HG03460 (cell line): ENCODE data around the gene ASAP2.
"Not testable (repeated sequence)": the region's sequence is repeated elsewhere in the genome, so short reads cannot be mapped to it uniquely, and the experiment has no call there.

Source experiments
- ATAC-seq: cut with Tn5 transposase; IDR thresholded peaks from one replicate; pipeline ENCODE4 v1.9.1; 2021; ENCODE audit not compliant: unreplicated experiment

ASAP2 gene

DNA sequence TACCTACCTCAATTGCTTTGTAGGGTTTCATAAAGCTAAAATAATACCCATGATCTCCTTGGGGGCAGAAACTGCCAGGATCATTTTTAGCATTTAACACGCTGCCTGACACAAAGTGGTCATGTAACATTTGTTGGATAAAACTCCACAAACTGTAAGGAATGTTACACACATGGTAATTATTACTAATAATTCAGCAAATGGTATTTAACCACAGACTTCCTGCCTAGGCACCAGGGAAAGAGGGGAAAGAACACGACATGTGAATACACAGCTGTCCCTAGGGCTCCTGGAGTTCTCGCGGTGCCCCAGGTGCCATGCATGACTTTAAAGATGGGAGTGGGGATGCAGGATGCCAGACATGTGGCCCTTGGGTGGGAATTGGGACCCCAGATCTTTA is 43.5 kb downstream of the ASAP2 start:
- no peak for ATAC-seq

DNA sequence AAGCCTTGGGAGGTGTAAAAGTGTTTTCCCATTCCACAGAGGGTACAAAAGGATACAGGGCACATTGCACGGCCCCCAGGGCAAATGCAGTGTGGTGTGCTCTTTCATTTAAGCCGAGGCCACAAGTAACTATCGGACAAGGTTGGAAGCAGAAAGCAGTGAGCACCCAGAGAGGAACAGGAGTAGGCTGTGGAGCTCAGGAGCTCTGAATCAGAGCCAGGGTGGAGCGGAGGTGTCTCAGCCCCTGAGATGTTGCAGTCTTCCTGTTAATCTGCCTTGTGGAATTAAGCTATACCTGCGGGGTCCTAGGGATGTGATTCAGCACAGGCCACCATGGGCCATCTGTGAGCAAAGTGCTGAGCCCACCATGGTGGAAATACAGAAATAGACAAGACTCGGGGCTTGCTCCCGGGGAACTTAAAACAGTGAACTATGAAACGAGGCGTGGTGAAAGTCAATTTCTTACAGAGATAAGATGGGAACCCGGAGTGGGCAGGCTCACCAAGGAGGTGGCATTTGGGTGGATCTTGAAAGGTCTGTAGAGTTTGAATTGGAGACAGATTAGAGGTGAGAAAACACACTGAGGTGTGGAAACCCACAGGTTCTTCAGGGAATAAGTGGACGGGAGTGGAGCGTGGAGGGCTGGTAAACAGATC is 44.0 kb downstream of the ASAP2 start:
- ATAC-seq = no peak

DNA sequence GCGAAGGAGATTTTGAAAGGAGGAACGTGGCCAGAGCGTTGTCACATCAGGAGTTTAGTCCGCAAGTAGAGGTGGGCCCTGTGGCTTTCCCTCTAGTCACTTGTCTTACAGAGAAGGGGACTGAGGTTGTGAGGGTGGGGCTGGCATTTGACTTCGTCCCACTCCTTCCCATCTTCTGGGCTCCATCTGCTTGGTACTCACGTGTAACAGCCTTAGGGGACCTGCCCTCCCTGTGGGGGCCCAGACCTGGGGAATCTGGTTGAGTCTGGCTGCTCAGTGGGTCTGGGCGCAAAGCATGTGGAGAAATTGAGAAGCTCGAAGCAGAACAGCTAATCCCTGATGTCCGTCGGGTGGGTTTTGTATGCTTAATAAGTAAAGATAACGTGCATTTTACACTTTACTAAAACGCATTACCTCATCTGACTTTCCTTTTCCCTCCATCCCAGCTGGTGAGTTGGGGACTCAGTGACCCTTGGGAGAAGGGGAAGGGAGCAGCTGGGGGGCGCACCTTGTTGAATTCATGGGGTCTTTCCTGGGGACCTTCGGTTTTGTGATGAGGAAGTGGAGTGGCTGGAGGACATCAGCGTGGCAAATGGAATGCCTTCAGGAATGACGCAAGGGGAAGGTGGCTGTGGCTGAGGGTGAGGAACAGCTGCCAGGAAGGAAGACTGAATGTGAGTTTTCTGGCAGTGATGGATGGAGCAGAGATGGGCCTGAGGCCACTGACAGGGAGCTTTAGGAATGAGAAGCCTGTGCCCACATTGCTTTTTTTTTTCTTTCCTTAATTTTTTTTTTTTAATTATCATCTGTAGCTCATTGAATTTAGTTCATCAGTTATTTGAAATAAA is 44.8 kb downstream of the ASAP2 start:
- ATAC-seq = no peak

GRCh38 chr2:9252002-9252357 is 45.4 kb downstream of the ASAP2 start:
- no peak for ATAC-seq

- no peak for ATAC-seq
These were observed 48.8 kb downstream of the ASAP2 start for GRCh38 chr2:9255416-9255815.

DNA sequence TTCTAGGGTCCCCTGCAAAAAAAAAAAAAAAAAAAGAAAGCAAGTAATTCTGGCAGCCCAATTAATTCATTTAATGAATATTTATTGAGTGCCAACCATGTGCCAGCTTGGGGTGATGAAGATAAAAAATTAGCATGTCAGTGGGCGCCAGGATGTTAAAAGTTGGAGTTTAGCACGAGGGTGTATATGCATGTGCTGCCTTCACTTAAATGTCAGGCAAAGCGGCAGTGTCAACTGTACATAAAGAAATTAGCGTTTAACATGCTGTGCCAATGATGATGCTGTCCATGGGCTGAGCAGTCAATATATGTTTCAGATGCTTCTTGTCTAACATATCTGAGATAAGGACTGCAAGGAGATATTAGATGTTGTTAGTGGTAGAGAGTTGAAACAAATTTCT is 49.5 kb downstream of the ASAP2 start:
- no peak for ATAC-seq

DNA sequence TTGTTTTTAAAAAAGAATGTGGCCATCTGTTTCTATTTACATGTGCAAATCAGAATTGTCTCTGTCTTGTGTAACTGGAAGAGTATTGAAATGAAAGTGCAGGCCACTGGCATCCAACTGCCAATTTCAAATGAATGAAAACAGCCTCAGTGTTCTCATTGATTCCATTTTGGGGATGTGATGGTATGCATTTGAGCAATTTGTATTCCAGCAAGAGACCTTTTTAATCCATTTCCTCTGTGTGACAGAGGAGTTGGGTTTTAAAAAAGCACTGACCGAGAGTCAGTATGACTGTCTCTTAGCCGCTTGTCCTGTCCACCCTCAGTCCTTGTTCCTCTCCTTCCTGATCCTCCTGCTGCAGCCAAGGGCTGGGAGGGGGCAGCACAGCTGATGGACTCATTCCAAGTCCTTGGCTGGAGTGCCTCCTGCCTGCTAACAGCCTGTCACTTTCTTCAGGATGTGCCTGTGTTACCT is 50.0 kb downstream of the ASAP2 start:
- ATAC-seq = no peak

DNA sequence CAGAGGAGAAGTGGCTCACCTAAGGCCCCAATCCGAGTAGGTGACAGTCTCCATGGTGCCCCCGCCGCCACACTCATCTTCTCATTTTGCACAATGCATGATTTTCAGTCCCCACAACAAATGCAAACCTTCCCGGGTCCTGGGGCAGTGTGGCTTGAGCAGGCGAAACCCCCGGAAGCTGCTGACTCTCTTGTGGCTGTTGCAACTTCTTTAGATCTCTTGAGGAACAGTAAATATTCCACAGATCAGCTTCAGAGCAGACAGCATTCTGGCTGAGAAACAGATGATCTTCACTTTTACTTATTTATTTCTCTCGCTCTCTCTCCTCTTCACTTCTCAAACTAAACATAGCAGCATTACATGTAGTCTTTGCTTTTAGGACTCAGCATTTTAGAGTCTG is 51.9 kb downstream of the ASAP2 start:
- no peak for ATAC-seq

DNA sequence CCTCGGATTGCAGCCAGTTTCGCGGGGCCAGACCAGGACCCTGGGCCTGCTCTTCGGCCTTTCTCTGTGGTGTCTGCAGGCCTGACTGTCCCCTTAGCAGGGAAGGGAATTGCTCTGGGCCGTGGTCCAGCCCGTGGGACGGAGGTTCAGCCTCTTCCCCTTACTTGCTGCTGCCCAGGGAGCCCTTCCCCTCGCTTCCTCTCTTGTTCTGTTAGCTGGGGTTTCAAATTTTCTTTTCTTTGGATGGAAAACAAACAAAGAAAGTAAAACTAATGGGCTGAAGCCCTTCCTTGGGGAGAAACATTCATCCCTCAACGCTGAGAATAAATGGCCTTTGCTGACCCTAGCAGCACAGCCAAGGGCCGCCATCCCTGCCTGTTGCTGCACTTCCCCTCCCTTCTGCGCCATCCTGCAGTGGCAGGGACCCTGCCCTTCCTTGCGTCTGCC is 52.4 kb downstream of the ASAP2 start:
- no peak for ATAC-seq

GRCh38 chr2:9260464-9260918 is 53.9 kb downstream of the ASAP2 start:
- no peak for ATAC-seq

DNA sequence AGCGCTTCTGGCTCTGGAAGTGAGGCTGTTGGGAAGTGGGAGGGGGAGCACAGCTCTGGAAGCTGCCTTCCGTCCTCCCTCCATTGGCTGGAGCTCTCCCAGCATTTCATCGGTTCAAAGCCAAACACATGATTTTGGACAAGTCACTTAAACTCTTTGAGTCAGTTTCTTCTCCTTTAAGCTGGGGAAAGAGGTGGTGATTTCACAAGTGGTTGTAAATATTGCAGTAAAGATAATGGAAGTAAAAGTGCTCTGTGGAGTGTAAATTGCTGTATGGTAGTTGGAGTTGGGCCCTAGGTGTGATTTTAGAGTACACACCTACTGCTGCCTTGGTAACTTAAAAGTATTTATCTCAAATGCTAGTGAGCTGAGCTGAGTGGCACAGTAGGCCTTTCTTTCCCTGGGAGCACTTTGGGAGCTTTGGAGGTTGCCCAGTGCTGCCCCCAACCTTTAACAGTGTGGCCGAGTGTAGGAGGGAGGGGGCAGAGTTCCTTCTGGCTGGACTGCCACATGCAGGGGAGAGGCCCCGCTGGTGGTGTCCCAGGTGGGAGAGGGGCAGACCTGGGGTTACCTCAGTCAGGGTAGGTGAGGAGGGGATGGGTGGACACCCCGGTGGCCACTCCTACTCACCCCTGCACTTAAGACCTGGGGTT is 54.7 kb downstream of the ASAP2 start:
- no peak for ATAC-seq

DNA sequence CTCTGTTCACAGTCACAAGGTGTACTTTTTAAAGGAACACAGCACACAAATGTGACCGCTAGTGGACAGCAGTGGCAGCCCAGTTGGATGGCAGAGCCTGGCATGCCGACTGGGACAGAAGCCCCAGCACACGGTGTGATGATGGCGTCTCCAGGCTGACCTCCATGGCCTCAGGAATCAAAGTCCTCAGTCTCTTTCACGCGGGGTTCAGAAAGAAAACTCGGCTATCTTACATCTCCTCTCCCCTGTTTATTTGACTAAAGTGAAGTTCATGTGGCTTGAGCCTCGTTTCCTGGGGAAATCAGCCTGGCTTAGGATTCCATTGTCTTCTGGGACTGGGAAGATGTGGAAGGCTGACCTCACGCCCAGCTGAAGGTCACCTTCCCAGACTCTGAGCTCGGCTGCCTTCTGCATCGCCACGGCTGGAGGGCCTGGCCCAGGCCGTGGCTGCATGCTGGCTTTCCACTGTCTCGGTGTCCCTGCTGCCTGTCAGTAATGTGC is 56.1 kb downstream of the ASAP2 start:
- no peak for ATAC-seq

DNA sequence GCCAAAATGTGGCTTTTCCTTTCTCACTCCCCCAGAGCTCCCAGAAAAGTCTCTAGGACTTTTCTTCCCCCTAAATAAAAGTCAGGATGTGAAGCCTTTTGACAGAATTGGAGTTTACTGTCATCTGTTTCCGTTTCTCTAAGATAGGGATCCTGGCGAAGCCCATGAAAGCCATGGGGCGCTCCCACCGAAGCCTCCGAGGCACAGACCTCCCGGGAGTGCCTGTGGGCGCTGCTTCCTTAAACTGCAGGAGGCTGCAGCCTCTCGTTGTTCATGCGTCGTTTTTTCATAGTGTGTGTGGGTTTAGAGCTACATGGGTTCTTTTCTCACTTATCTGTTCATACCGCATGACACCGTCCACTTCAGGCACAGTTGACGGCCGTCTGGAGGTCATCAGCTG is 56.8 kb downstream of the ASAP2 start:
- ATAC-seq = no peak

DNA sequence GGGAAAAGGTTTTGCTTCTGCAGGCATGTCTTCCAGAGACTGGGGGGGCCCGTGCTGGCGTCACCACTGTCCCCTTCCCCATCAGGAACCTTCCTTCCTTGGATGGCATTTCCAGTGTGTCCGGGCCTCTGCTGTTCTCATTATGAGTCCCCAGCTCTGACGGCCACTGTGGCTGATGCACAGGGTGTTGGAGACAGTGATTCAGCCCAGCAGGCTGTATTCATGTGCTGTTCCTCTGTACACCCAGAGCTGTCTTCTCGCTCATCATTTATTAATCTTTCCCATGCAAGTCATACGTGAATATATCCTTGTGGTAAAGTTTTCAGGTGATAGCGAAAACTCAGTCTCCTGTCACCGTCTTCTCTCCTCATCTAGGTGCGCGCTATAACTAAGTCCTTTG is 57.7 kb downstream of the ASAP2 start:
- ATAC-seq = no peak

DNA sequence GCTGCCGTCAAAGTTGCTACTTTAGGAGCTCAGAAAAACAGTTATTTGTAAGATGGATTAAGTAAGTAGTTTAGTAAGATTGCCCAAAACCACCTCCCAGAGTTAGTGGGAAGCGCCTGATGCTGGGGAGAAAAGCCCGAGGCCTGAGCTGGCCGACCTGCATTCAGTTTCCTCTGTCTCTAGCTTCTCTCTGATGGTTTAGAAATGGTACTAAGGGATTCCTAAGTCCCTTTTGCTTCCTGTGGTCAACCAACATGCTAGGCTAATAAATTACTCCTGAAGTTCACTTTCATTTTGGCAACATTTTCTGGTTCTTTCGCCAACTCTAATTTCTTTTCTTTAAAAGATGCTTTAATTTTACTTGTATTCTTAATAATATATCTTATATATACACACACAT is 60.1 kb downstream of the ASAP2 start:
- no peak for ATAC-seq

GRCh38 chr2:9267286-9267685 is 60.7 kb downstream of the ASAP2 start:
- ATAC-seq = not testable (repeated sequence)

- ATAC-seq = no peak
These were observed 61.9 kb downstream of the ASAP2 start for GRCh38 chr2:9268301-9269080.

- no peak for ATAC-seq
These were observed 62.7 kb downstream of the ASAP2 start for GRCh38 chr2:9269295-9269694.

- no peak for ATAC-seq
These were observed 63.2 kb downstream of the ASAP2 start for GRCh38 chr2:9269695-9270360.

DNA sequence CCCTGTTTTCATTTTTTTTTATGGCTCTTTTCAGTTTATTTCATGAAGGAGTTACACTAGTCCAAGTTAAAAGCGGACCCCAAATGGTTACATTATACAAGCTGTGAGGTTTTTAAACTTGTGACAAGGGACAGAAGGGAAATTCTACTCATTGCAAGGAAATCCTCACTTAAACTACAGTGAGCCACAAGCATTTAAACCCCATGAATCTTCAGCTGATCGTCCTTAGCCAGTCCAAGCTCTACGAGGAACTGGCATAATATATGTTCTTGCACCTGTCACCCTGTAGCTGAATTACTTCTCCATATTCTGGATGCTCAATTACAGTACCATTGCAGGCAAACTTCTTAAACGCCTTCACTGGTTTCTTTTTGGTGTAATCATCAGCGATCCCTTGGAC is 64.5 kb downstream of the ASAP2 start:
- ATAC-seq = no peak
